GM19468 (cell line): ENCODE results near the gene HS3ST5.
"Not testable (repeated sequence)": the region's sequence is repeated elsewhere in the genome, so short reads cannot be mapped to it uniquely, and the experiment has no call there.

Source experiments
- ATAC-seq: cut with Tn5 transposase; IDR thresholded peaks from one replicate; pipeline ENCODE4 v1.9.1; 2021; ENCODE audit warnings: mild to moderate bottlenecking, moderate library complexity, moderate number of reproducible peaks; ENCODE audit not compliant: unreplicated experiment; ENCODE audit errors: extremely low read depth

HS3ST5 gene

DNA sequence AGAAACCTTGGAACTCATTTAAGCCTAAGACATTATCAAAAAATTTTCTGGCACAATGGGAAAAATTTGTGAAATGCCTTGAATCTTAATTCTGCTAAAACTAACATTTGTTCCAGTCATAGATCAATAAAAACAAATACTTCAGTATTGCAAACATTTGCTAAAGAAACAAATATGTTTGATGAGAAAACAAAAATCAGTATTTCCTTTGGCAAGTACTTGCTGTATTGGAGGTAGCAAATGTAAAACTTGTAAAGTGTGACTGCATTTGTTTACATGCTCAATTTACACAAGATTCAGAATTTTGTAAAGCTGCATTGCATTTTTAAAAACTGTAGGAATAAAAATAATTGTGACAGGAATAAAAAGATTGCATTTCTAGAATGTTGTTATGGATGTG is 183.1 kb downstream of the HS3ST5 start:
- ATAC-seq = no peak

DNA sequence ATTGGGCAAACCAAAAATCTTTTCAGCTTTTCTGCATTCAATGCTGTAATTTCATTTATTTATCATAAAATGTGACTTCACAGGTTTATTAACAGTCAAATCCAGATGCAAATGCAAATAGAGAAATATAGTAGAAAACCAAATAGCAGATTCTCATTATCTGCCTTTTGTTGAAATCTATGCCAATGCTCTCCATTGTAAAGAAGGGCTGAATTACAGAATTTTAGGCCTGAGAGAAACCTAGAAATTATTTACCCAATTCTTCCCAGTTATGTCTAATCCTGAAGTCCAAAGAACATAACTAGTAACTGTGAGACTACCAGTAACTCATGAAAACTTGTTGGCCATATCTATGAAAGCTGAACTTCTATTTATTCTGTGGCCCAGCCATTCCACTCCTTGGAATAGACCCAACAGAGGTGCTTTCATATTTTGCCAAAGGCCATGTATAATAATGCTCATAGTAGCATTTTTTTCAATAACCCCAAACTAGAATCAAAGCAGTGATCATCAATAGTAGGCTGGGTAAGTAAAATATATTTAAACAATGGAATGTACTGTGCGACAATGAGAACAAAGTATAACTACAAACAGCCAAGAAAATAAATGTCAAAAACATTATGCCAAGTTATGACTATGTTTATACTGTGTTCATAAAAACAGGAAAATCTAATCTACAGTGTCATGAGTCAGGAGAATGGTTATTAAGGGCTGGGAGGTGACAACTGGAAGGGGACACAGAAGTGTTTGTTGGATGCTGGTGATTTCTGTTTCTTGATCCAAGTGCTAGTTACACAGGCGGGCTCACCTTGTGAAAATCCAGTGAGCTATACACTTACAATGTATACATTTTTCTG is 183.8 kb downstream of the HS3ST5 start:
- no peak for ATAC-seq

DNA sequence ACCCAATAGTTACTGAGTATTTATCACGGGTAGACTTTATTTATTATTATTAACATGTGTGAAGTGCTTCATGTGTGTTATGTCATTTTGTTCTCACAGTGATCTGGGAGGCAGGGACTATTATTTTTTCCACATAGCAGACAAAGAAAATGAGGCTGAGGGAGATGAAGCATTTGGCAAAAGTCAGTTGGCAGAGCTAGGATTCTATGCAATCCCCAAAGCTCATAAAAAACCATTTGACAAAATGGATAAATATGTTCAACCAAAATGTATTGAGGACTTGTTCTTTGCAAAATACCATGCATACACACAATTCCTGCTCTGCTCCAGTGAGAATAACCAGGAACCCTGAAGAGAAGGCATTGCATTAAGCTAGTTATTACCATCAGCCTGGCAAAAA is 184.4 kb downstream of the HS3ST5 start:
- no peak for ATAC-seq

GRCh38 chr6:114157848-114158247 is 185.0 kb downstream of the HS3ST5 start:
- no peak for ATAC-seq

DNA sequence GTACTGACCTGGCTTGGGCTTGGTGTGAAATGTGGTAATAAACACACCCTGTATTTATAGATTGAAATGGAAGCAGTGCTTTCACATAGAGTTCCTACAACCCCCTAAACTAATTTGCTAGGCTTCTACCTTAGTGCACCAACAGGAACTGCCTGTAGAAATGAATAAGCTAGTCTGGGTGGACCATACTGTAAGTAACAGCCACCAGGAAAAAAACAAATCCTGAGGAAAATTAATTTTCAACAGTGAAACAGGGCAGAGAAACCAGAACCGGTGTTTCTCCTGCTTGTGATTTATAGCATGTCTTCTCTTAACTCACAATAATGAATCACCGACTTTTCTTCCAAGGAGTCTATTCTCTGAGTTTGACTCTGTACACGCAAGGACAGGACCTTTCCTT is 187.1 kb downstream of the HS3ST5 start:
- no peak for ATAC-seq

GRCh38 chr6:114154812-114155211 is 188.0 kb downstream of the HS3ST5 start:
- ATAC-seq = no peak

GRCh38 chr6:114153448-114153847 is 189.4 kb downstream of the HS3ST5 start:
- no peak for ATAC-seq

DNA sequence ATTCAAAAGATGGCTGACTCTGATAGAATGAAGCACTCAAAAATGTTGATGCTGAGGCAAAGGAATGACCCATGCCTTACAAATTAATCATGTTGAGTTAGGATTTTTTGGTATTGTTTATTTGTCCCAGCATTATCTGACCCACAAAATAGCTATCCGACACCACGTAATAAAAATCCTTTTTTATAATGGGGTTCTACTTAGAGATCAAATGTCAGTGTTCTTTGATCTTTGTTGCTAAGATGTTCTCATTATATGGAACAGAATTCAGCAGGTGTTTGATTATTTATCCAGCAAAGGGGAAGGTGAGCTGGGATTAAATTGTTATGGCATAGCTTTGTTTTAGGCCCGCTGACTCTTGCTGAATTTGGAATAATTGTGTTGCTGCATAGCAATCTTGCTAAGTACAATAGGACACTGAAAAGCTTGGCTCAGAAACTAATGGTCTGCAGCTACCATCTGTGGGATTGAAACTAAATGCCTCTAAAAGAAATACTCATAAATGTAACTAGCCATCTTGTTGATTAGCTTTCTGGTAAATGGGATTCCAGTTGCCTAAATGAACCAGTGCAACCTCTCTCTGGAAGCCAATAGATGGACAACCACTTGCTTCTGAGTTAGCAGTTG is 191.6 kb downstream of the HS3ST5 start:
- no peak for ATAC-seq

GRCh38 chr6:114149182-114149581 is 193.6 kb downstream of the HS3ST5 start:
- not testable (repeated sequence) for ATAC-seq

DNA sequence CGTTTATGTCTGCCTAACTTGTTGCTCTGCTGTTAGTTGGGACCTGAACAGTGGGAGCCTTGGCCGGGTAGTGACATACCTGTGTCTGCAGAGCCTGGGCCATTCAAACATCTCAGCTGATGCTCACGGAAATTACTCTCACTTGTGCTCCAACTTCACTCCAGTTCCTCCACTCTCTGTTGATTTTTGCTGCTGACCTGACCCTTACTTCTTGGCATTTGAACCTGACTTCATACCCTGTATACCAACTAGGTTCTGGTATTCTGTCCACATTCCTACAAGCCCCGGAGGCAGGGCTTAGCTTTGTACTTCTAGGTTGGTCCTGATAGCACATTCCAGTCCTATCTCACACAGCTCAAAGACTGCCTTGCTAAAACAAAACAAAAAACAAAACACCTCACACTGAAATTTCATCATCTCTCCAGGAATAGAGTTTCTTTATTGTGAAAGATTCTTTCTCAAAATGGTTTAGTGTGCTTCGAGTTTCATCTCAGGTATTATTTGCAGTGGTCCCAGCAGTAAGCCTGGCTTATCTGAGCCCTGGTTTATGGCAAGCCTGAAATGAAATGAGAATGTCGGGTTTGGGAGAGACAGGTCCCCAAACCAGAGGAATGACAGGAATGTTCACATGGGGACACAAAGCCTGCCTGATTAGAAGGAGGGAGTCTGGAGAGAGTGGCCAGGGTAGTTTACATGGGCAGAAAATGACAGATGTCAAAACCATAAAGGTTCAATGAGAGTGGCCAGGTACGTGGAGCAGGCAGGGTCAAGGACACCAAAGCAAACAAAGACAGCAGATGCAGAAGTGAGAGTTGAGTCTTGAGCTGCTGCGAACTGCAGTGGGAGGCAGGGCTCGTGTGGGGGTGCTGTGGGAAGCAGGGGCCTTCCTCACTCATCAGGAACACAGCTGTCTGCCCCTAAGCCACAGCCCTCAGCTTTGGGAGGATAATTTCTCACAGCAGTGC is 197.7 kb downstream of the HS3ST5 start:
- no peak for ATAC-seq

DNA sequence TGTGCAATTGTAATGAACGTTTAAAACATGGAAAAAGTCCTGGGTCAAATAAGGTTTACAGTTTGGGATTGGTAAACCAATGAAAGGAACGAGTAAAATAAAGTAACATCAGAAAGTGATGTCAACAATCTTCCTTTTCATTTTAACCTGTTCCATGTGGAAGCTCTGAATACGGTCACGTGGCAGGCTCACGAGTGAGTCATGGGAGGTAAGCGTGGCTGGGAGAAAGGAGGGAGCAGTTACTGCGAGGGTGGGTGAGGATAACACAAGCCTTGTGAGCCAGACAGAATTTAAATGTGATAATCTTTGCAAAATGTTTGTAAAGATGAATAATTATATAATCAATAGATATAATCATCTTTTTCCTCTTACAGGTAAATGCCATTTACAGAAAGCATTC is 200.6 kb downstream of the HS3ST5 start:
- no peak for ATAC-seq

DNA sequence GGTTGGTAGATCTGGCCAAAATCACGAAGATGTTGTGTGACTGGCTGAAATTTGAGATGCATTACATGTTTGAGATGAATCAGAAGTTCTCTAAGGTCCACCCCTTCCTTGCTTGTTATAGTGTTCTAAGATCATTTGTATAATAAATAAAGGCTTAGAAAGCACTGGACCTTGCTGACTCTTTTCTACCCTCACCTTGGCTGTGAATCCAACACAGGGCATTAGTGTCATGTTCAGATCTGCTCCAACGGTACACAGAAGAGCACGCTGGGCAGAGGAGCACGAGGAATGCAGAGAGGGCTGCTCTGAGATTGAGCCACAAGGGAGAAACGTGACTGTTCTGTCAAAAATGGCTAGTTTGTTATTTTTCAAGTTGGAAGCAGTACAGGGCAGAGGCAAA is 202.4 kb downstream of the HS3ST5 start:
- ATAC-seq = no peak

GRCh38 chr6:114138577-114139248 is 204.1 kb downstream of the HS3ST5 start:
- ATAC-seq = no peak

GRCh38 chr6:114135363-114135971 is 207.4 kb downstream of the HS3ST5 start:
- no peak for ATAC-seq

DNA sequence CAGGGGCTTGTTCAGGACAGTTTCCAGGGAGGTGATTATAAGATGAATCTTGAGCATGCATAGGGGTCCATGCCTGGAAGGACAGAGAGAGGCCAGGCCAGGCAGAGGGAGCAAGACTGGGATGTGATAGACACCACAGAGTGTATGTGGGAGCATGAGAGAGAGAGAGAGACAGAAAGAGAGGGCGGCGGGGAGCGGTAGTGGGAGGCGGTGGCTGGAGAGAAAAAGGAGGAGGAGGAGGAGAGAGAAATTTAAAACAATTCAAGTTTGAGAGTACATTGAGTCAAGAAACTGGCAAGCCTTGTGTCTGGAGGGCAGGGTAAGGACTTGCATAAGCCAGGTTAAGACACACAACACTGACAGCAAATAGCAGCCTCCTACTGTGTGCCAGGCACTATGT is 209.0 kb downstream of the HS3ST5 start:
- no peak for ATAC-seq

- no peak for ATAC-seq
These were observed 210.9 kb downstream of the HS3ST5 start for GRCh38 chr6:114131945-114132344.

GRCh38 chr6:114125576-114125975 is 217.2 kb downstream of the HS3ST5 start:
- no peak for ATAC-seq

DNA sequence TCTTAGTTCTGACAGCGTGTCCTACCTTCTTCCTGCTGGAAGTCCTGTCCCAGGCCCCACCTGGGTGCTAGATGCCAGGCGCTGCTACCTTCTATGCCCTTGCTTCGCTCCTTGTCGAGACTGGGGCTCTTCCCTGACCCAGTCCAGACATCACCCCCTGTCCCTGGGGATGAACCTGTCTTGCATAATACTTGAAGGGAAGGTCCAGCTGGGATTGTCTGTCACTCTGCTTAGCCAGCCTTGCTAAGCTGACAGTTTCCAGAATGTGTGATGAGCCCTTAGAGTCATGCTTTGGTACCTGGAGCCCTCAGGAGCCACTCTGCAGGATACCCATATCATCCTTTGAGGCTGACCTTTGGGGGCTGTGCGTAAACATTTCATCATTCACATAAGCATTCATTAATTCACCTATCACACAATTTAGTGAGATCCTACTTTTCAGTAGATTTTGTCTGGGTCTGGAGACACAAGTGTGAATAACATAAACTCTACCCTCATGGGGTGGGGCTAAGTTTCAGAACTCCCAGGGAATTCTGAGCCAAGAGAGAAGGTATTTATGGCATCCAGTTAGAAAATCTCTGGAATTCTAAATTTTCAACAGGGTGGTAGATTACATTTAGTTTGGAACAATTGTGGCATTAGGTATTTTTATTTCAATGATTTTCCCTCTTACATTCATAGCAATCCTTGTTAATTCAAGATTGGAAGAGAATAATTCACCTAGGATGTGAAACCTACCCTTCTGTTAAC is 220.7 kb downstream of the HS3ST5 start:
- no peak for ATAC-seq

GRCh38 chr6:114119056-114119455 is 223.8 kb downstream of the HS3ST5 start:
- no peak for ATAC-seq
